Amygdala (tissue), 56 donors: ENCODE results near the gene TRPT1.
A peak's percentile ranks its signal among the peaks of the same experiment; 100 is the strongest.

ENCODE experiments used
- DNase-seq, 56 donors: peaks; one replicate each; lab custom pipeline; 2025; lab: John Stamatoyannopoulos, UW

The TRPT1 gene

GRCh38 chr11:64225608-64226506, at the start of gene TRPT1, which contains the start of gene NUDT22:
Gene TRPT1, minus strand, starts transcription at chr11:64226186. Its CDS starts 326 bp downstream, at chr11:64225860.
Gene NUDT22, plus strand, starts transcription at chr11:64226274. Its CDS starts 379 bp downstream, at chr11:64226653.
- DNase-seq = peak in 55 of 56 donors; percentile 29 to 93 (median 81)

- DNase-seq = no peak
These were observed 49.2 kb upstream of the TRPT1 start for GRCh38 chr11:64275031-64275800.

- DNase-seq = peak; percentile 75 to 100 (median 98)
These were observed 43.7 kb upstream of the TRPT1 start for GRCh38 chr11:64269540-64270220.

- peak in 11 of 56 donors; percentile 53 to 85 (median 71) for DNase-seq
These were observed 43.0 kb upstream of the TRPT1 start for GRCh38 chr11:64268893-64269539.

GRCh38 chr11:64268025-64268892, 42.3 kb upstream of the TRPT1 start:
- peak in 5 of 56 donors; percentile 21 to 44 (median 40) for DNase-seq

GRCh38 chr11:64267207-64267945, 41.4 kb upstream of the TRPT1 start:
- no peak for DNase-seq

- DNase-seq = no peak
These were observed 40.4 kb upstream of the TRPT1 start for GRCh38 chr11:64266339-64266738.

GRCh38 chr11:64265176-64266160, 39.5 kb upstream of the TRPT1 start:
- DNase-seq = no peak

GRCh38 chr11:64264371-64264852, 38.4 kb upstream of the TRPT1 start:
- no peak for DNase-seq

GRCh38 chr11:64263947-64264317, 37.9 kb upstream of the TRPT1 start:
- no peak for DNase-seq

GRCh38 chr11:64263021-64263946, 37.3 kb upstream of the TRPT1 start:
- DNase-seq = no peak

GRCh38 chr11:64262271-64263002, 36.5 kb upstream of the TRPT1 start:
- no peak for DNase-seq

- no peak for DNase-seq
These were observed 35.6 kb upstream of the TRPT1 start for GRCh38 chr11:64261556-64262080.

GRCh38 chr11:64260147-64260708, 34.2 kb upstream of the TRPT1 start:
- no peak for DNase-seq
